Kidney (tissue), 14 donors: ENCODE data around the gene LTB4R2. TPM values are rescaled to one million over a fixed set of nuclear protein-coding genes. Genes with fewer than 3 reads are reported as not detected.

ENCODE experiments used
- DNase-seq, 5 donors: peaks; one replicate each; pipeline ENCODE4 v3.0.0-alpha.2; 2013 to 2020
- FAIRE-seq: peaks from 2 replicates; lab custom pipeline; 2012; peaks lifted over from hg19 to GRCh38; lab: Jason Lieb, UNC
- H3K27ac ChIP-seq, 2 donors: one replicate each; pipeline ENCODE4 v1.7.0; 2013; ENCODE audit warnings: low read depth in 2 of 2, low read length in 2 of 2, inconsistent platforms in 1 of 2
- H3K27me3 ChIP-seq: one replicate; pipeline ENCODE4 v1.7.1; 2013; ENCODE audit warnings: low read length, inconsistent platforms; ENCODE audit not compliant: control insufficient read depth, insufficient read depth
- H3K36me3 ChIP-seq, 3 donors: one replicate each; pipeline versions ENCODE4 v1.7.0 to v1.7.1; 2013; ENCODE audit warnings: low read length in 3 of 3, control low read depth in 1 of 3, inconsistent platforms in 1 of 3; ENCODE audit not compliant: insufficient read depth in 3 of 3, control insufficient read depth in 2 of 3
- H3K4me1 ChIP-seq, 3 donors: one replicate each; pipeline versions ENCODE4 v1.7.0 to v1.7.1; 2013; ENCODE audit warnings: low read length in 3 of 3, inconsistent platforms in 1 of 3, low read depth in 1 of 3; ENCODE audit not compliant: control insufficient read depth in 2 of 3, insufficient read depth in 2 of 3
- H3K4me3 ChIP-seq, 3 donors: one replicate each; pipeline versions ENCODE4 v1.7.0 to v1.8.1; 2013; ENCODE audit warnings: low read length in 3 of 3, control low read depth in 1 of 3, inconsistent platforms in 1 of 3
- H3K9ac ChIP-seq, 3 donors: one replicate each; pipeline versions ENCODE4 v1.7.0 to v1.7.1; 2013; ENCODE audit warnings: low read length in 3 of 3, control low read depth in 1 of 3, inconsistent platforms in 1 of 3
- H3K9me3 ChIP-seq, 3 donors: one replicate each; pipeline versions ENCODE4 v1.7.0 to v1.7.1; 2013; ENCODE audit warnings: low read length in 3 of 3, control low read depth in 1 of 3, inconsistent platforms in 1 of 3; ENCODE audit not compliant: control insufficient read depth in 2 of 3, insufficient read depth in 1 of 3
- intact Hi-C: fragments of 100-400 bp; cut with DNase I; formaldehyde crosslinking; loops from one replicate; pipeline ENCODE4 v1.11.1; 2022
- polyA plus RNA-seq: library from polyadenylated mRNA; stranded (reverse); fragments of 350-450 nt; fragmentation: Illumina TruSeq; extraction: RNeasy Lipid Tissue Mini Kit (QIAGEN cat#74804); gene quantifications from one replicate; pipeline ENCODE4 v1.2.3, GENCODE V29; 2014; ENCODE audit warnings: low read depth, low replicate concordance; ENCODE audit not compliant: insufficient read depth
- total RNA-seq: library from RNA; stranded (reverse); fragmentation: NEBNext Ultra II Directional; extraction: Animal tissue kit (Norgen Biotek cat#: 25700); gene quantifications from one replicate; pipeline ENCODE4 v1.2.1, GENCODE V29; 2021
- TF ChIP-seq, protein P1 (sequence below): IDR thresholded peaks from 3 replicates; pipeline ENCODE4 v1.5.1; 2012; ENCODE audit warnings: mild to moderate bottlenecking, moderate library complexity, borderline replicate concordance; ENCODE audit not compliant: insufficient read depth; ENCODE audit errors: extremely low read depth
- donor health status: control.
- donor health status: control.
- donor health status: control.
- donor health status: control.
- donor health status: control.
- donor health status: DM: yes; HTN: yes; CAD: no.
- donor health status: Normal renal cell carcinoma (clear cell type).

LTB4R2 gene
- total and polyA plus RNA-seq, 2 donors from 2014 or later, result 0.67 to 9.2 TPM

GRCh38 chr14:24332268-24332993 lies 22.5 kb downstream of the LTB4R2 start:
- Histone ChIP-seq H3K4me3 (peak overlapping the region in 2 of 3 donors; percentile 30 to 56), H3K27me3 (peaks cover 14% of the 10 kb centered on the region), H3K36me3 (no peaks in the 10 kb centered on the region), H3K9ac (no peak overlapping the region), H3K4me1 (peaks cover 0 to 11% (median 10%) of the 10 kb centered on the region in 3 donors), H3K9me3 (no peaks in the 10 kb centered on the region), H3K27ac (no peak overlapping the region)
- no peak for FAIRE-seq
- peak; percentile 85 to 88 (median 87) for DNase-seq
- intact Hi-C loops, result no loop called here
- TF ChIP-seq, protein P1, sequence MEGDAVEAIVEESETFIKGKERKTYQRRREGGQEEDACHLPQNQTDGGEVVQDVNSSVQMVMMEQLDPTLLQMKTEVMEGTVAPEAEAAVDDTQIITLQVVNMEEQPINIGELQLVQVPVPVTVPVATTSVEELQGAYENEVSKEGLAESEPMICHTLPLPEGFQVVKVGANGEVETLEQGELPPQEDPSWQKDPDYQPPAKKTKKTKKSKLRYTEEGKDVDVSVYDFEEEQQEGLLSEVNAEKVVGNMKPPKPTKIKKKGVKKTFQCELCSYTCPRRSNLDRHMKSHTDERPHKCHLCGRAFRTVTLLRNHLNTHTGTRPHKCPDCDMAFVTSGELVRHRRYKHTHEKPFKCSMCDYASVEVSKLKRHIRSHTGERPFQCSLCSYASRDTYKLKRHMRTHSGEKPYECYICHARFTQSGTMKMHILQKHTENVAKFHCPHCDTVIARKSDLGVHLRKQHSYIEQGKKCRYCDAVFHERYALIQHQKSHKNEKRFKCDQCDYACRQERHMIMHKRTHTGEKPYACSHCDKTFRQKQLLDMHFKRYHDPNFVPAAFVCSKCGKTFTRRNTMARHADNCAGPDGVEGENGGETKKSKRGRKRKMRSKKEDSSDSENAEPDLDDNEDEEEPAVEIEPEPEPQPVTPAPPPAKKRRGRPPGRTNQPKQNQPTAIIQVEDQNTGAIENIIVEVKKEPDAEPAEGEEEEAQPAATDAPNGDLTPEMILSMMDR, result peak; percentile 79

DNA sequence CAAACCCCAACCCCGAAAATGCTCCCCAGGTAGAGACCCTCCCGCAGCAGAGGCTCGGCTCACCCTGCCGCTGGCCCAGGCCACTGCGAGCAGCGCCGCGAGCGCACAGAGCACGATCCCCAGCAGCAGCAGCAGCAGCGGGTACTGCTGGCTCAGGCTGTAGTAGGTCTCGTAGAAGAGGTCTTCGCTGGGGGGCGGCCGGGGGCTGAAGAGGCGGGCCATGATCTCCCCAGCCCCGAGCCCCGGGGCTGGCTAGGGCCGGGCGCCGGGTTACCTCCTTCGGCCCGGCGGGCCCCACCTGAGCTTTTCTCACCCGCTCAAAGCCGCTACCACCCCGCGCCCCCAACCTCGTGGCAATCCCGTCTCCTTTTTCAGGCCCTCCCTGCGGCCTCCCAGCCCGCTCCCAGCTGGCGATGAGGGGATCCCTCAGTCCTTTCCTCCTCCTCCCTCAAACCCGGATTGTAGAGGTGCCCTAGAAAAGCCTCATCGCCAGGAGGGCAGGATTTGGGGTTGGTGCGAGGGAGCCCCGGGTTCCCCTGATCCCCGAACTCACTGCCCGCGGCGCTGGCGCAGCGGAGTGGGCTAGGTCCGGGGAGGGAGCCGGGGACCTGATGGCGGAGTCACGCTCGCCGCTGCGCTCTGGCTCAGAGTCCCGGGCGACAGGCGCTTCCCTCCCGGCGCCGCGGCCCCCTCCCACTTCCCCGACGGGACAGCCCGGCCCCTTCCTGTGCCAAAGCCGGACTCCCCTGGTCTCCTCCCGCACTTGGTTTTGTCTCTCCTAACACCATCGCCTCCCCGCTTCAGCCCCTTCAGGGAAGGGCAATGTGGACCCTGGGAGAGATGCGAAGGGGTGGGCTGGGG lies 24.7 kb downstream of the LTB4R2 start, which contains the start of gene ADCY4:
Gene ADCY4, minus strand, starts transcription at position 641 of the 861 bp plus-strand sequence. Its CDS starts 419 bp downstream, at position 222.
- Histone ChIP-seq H3K36me3 (no peaks in the 10 kb centered on the region), H3K4me1 (peaks cover 0 to 19% (median 10%) of the 10 kb centered on the region in 3 donors), H3K4me3 (peak within 1 kb of the TSS; percentile 46 to 51 (median 50)), H3K9me3 (no peaks in the 10 kb centered on the region), H3K27ac (peak within 1 kb of the TSS; percentile 48 to 76), H3K27me3 (peaks cover 14% of the 10 kb centered on the region), H3K9ac (peak within 1 kb of the TSS in 2 of 3 donors; percentile 29 to 55)
- DNase-seq, result peak; percentile 43 to 88 (median 69)
- TF ChIP-seq, protein P1, result no peak
- intact Hi-C loops, result loop anchor here (5.0 kb wide), 1 partner anchor 103 kb away; no protein-coding TSS in a partner anchor
- no peak for FAIRE-seq

GRCh38 chr14:24335461-24336171 lies 25.7 kb downstream of the LTB4R2 start:
- H3K4me3 ChIP-seq, result peak overlapping the region in 1 of 3 donors; percentile 50
- H3K9ac ChIP-seq, result no peak overlapping the region
- H3K27me3 ChIP-seq, result peaks cover 14% of the 10 kb centered on the region
- no peak overlapping the region for H3K27ac ChIP-seq
- H3K9me3 ChIP-seq, result no peaks in the 10 kb centered on the region
- FAIRE-seq (no peak), DNase-seq (peak in 4 of 5 donors; percentile 62 to 75 (median 72))
- intact Hi-C loops, result loop anchor here (5.0 kb wide), 1 partner anchor 102 kb away; no protein-coding TSS in a partner anchor
- TF ChIP-seq, protein P1, result no peak
- no peaks in the 10 kb centered on the region for H3K36me3 ChIP-seq
- H3K4me1 ChIP-seq, result peaks cover 0 to 20% (median 10%) of the 10 kb centered on the region in 3 donors
